Activated CD8-positive, alpha-beta T cell treated with anti-CD3 and anti-CD28 coated beads for 36 hours (primary cell): ENCODE measurements around the gene CDCA5. TPM values are rescaled to one million over a fixed set of nuclear protein-coding genes. Genes with fewer than 3 reads are reported as not detected.

ENCODE experiments used
- ATAC-seq: fragments of 200-7000 bp; cut with Tn5 transposase; one replicate; pipeline ENCODE4 v1.10.0; 2021; ENCODE audit warnings: mild to moderate bottlenecking, moderate library complexity
- CTCF ChIA-PET: fragments of 350-600 bp; sonication (Branson Sonifier 250); formaldehyde crosslinking; loops from one replicate; lab custom pipeline; 2021; ENCODE audit warnings: antibody characterized with exemption; lab: Charles Lee
- POLR2A ChIA-PET: fragments of 350-600 bp; sonication (Branson Sonifier 250); formaldehyde crosslinking; loops from one replicate; lab custom pipeline; 2021; ENCODE audit warnings: antibody characterized with exemption; lab: Charles Lee
- DNase-seq: peaks from one replicate; pipeline ENCODE4 v3.0.0-alpha.2; 2020
- H3K27ac Mint-ChIP-seq: one replicate; pipeline ENCODE4 v1.8.0; 2021; ENCODE audit warnings: mild to moderate bottlenecking, mixed read lengths
- H3K27me3 Mint-ChIP-seq: one replicate; pipeline ENCODE4 v1.8.0; 2021; ENCODE audit warnings: mixed read lengths
- H3K36me3 Mint-ChIP-seq: one replicate; pipeline ENCODE4 v1.8.0; 2021; ENCODE audit warnings: low read depth, mixed read lengths
- H3K4me1 Mint-ChIP-seq: one replicate; pipeline ENCODE4 v1.8.0; 2021; ENCODE audit warnings: low read depth, mixed read lengths
- H3K4me3 Mint-ChIP-seq: one replicate; pipeline ENCODE4 v1.8.0; 2021; ENCODE audit warnings: mild to moderate bottlenecking, moderate library complexity, mixed read lengths
- H3K9me3 Mint-ChIP-seq: one replicate; pipeline ENCODE4 v1.8.0; 2021; ENCODE audit warnings: mixed read lengths
- CTCF ChIP-seq: fragments of 200-600 bp; IDR thresholded peaks from one replicate; pipeline ENCODE4 v1.8.0; 2022; ENCODE audit warnings: antibody characterized with exemption, mild to moderate bottlenecking
- intact Hi-C: fragments of 100-400 bp; cut with micrococcal nuclease; formaldehyde crosslinking; loops from one replicate; pipeline ENCODE4 v1.10.0; 2022
- total RNA-seq, 2 experiments: library from RNA; stranded (reverse); gene quantifications; one replicate each; pipeline ENCODE4 v1.2.3, GENCODE V29; 2021

The CDCA5 gene
- total RNA-seq, 2 experiments from 2014 or later = 112 TPM

- ChIA-PET POLR2A (interaction anchor here (0.7 to 3.3 kb wide), 2 partner anchors 10 to 986 kb away, joined by 3 to 9 read pairs; no protein-coding TSS in a partner anchor), CTCF (no interaction called here)
- Mint-ChIP-seq H3K27me3 (no peaks in the 10 kb centered on the region), H3K27ac (no peak overlapping the region), H3K36me3 (peaks cover 14% of the 10 kb centered on the region), H3K4me3 (no peak overlapping the region), H3K4me1 (peaks cover 26% of the 10 kb centered on the region), H3K9me3 (no peaks in the 10 kb centered on the region)
- ATAC-seq (no peak), DNase-seq (no peak)
- no peak for TF ChIP-seq CTCF
- intact Hi-C loops = no loop called here
Observed at GRCh38 chr11:65043881-65044501, 39.8 kb downstream of the CDCA5 start.

GRCh38 chr11:65042891-65043290 is 40.9 kb downstream of the CDCA5 start:
- Mint-ChIP-seq H3K9me3 (no peaks in the 10 kb centered on the region), H3K27ac (no peak overlapping the region), H3K4me3 (peak overlapping the region; percentile 87), H3K4me1 (peaks cover 24% of the 10 kb centered on the region), H3K27me3 (no peaks in the 10 kb centered on the region), H3K36me3 (peaks cover 14% of the 10 kb centered on the region)
- intact Hi-C loops = no loop called here
- no peak for TF ChIP-seq CTCF
- CTCF ChIA-PET = no interaction called here
- no peak for DNase-seq
- POLR2A ChIA-PET = interaction anchor here (0.7 to 3.3 kb wide), 2 partner anchors 11 to 984 kb away, joined by 3 to 9 read pairs; no protein-coding TSS in a partner anchor
- no peak for ATAC-seq

- Mint-ChIP-seq H3K9me3 (no peaks in the 10 kb centered on the region), H3K36me3 (peaks cover 12% of the 10 kb centered on the region), H3K4me3 (peak within 1 kb of the TSS; percentile 87), H3K4me1 (peaks cover 13% of the 10 kb centered on the region), H3K27me3 (no peaks in the 10 kb centered on the region), H3K27ac (peak within 1 kb of the TSS; percentile 97)
- ATAC-seq (peak; percentile 96), DNase-seq (peak; percentile 95)
- ChIA-PET POLR2A (interaction anchor here (0.8 to 3.3 kb wide), 12 partner anchors 9 to 456 kb away, joined by 3 to 13 read pairs (median 6); partner anchors contain the start of genes ARL2, CDCA5, SNX15 and ZNHIT2), CTCF (interaction anchor here (1.0 to 2.3 kb wide), 10 partner anchors 8 to 289 kb away, joined by 3 to 18 read pairs (median 5); partner anchors contain the start of genes ARL2 and NAALADL1)
- no peak for TF ChIP-seq CTCF
- intact Hi-C loops = no loop called here
Observed at GRCh38 chr11:65040847-65041622, 42.8 kb downstream of the CDCA5 start, which contains the start of gene SAC3D1. SAC3D1 (plus strand) TSS chr11:65041210; CDS start chr11:65041293, 83 bp downstream.

GRCh38 chr11:65040520-65040846 is 43.4 kb downstream of the CDCA5 start:
- Mint-ChIP-seq H3K36me3 (peaks cover 12% of the 10 kb centered on the region), H3K27me3 (no peaks in the 10 kb centered on the region), H3K4me1 (peaks cover 13% of the 10 kb centered on the region), H3K27ac (peak overlapping the region; percentile 97), H3K4me3 (peak overlapping the region; percentile 87), H3K9me3 (no peaks in the 10 kb centered on the region)
- no peak for TF ChIP-seq CTCF
- no peak for DNase-seq
- intact Hi-C loops = no loop called here
- ChIA-PET CTCF (interaction anchor here (1.1 to 2.3 kb wide), 8 partner anchors 9 to 289 kb away, joined by 4 to 18 read pairs (median 5); partner anchors contain the start of gene ARL2), POLR2A (interaction anchor here (0.8 to 3.3 kb wide), 12 partner anchors 8 to 457 kb away, joined by 3 to 13 read pairs (median 6); partner anchors contain the start of genes ARL2, CDCA5, SNX15 and ZNHIT2)
- no peak for ATAC-seq
